Activated CD8-positive, alpha-beta memory T cell treated with anti-CD3 and anti-CD28 coated beads for 1 hour (primary cell): ENCODE results near the gene AMFR.
"Not testable (repeated sequence)": the region's sequence is repeated elsewhere in the genome, so short reads cannot be mapped to it uniquely, and the experiment has no call there.

ENCODE experiments used
- DNase-seq, 2 donors: peaks; one replicate each; pipeline ENCODE4 v3.0.0-alpha.2; 2020; ENCODE audit warnings: low read depth in 1 of 2; ENCODE audit errors: extremely low read depth in 1 of 2

The AMFR gene

GRCh38 chr16:56396724-56397123 is 28.6 kb downstream of the AMFR start:
- not testable (repeated sequence) for DNase-seq

- no peak for DNase-seq
Observed at GRCh38 chr16:56389554-56389953, 35.8 kb downstream of the AMFR start.

GRCh38 chr16:56388209-56388608 is 37.1 kb downstream of the AMFR start:
- DNase-seq, result no peak

- DNase-seq, result no peak
Observed at GRCh38 chr16:56387396-56387795, 37.9 kb downstream of the AMFR start.

GRCh38 chr16:56384074-56384721 is 41.1 kb downstream of the AMFR start:
- no peak for DNase-seq

GRCh38 chr16:56382901-56383355 is 42.4 kb downstream of the AMFR start:
- no peak for DNase-seq

GRCh38 chr16:56382459-56382858 is 42.9 kb downstream of the AMFR start:
- DNase-seq, result no peak

- DNase-seq, result not testable (repeated sequence)
Observed at GRCh38 chr16:56380778-56381485, 44.4 kb downstream of the AMFR start.

GRCh38 chr16:56379044-56379443 is 46.3 kb downstream of the AMFR start:
- DNase-seq, result not testable (repeated sequence)

- DNase-seq, result not testable (repeated sequence)
Observed at GRCh38 chr16:56375792-56376191, 49.6 kb downstream of the AMFR start.

- DNase-seq, result no peak
Observed at GRCh38 chr16:56373003-56373402, 52.3 kb downstream of the AMFR start.

GRCh38 chr16:56372013-56372634 is 53.2 kb downstream of the AMFR start:
- DNase-seq, result no peak

- DNase-seq, result no peak
Observed at GRCh38 chr16:56371660-56371937, 53.7 kb downstream of the AMFR start.

- DNase-seq, result no peak
Observed at GRCh38 chr16:56370875-56371659, 54.3 kb downstream of the AMFR start.

- no peak for DNase-seq
Observed at GRCh38 chr16:56370185-56370874, 55.0 kb downstream of the AMFR start.

- no peak for DNase-seq
Observed at GRCh38 chr16:56369202-56369601, 56.1 kb downstream of the AMFR start.

- DNase-seq, result no peak
Observed at GRCh38 chr16:56368545-56368944, 56.8 kb downstream of the AMFR start.

GRCh38 chr16:56367764-56368163 is 57.6 kb downstream of the AMFR start:
- DNase-seq, result no peak

- no peak for DNase-seq
Observed at GRCh38 chr16:56366945-56367344, 58.4 kb downstream of the AMFR start.

- DNase-seq, result no peak
Observed at GRCh38 chr16:56365552-56365951, 59.8 kb downstream of the AMFR start.

GRCh38 chr16:56364865-56365264 is 60.5 kb downstream of the AMFR start:
- DNase-seq, result no peak
